Measurements from ENCODE around the gene REXO2. TPM values are rescaled to one million over a fixed set of nuclear protein-coding genes. Genes with fewer than 3 reads are reported as not detected.

The REXO2 gene
- total and polyA plus RNA-seq, 2 of the 13 experiments (the other 11 are each of a cell fraction or from before 2014, with no cell fraction given): 95.6 to 104 TPM

- TF ChIP-seq KDM5B (CRISPR knock-in tag; IDR thresholded peaks at IDR 0.05; ENCODE audit: borderline replicate concordance) (peak; percentile 95; the same call in 1 of the 2 replicates), CAMTA2 (CRISPR knock-in tag; IDR thresholded peaks at IDR 0.05; ENCODE audit: borderline replicate concordance) (peak; percentile 93; the same call in 1 of the 2 replicates), ZNF431 (CRISPR knock-in tag; IDR thresholded peaks at IDR 0.05; ENCODE audit: borderline replicate concordance, low read depth) (no peak), ZNF577 (CRISPR knock-in tag; IDR thresholded peaks at IDR 0.05; ENCODE audit: borderline replicate concordance, low read depth) (no peak), SIN3B (IDR thresholded peaks at IDR 0.05; ENCODE audit: low read length) (no peak), CBX5 (CRISPR knock-in tag; IDR thresholded peaks at IDR 0.05; ENCODE audit: borderline replicate concordance) (no peak), NFIB (CRISPR knock-in tag; IDR thresholded peaks at IDR 0.05; ENCODE audit: borderline replicate concordance) (no peak), DR1 (CRISPR knock-in tag; IDR thresholded peaks at IDR 0.05) (peak; percentile 95), ZNF383 (CRISPR knock-in tag; IDR thresholded peaks at IDR 0.05; ENCODE audit: borderline replicate concordance) (peak; percentile 75; the same call in 1 of the 2 replicates), CC2D1A (CRISPR knock-in tag; IDR thresholded peaks at IDR 0.05) (no peak), PAXIP1 (CRISPR knock-in tag; conservative IDR thresholded peaks at IDR 0.05) (peak; percentile 68), PCBP1 (IDR thresholded peaks at IDR 0.05; ENCODE audit: borderline replicate concordance, low read depth, low read length) (0 out of 2 replicates have a peak, but pooled peaks have one; percentile 44), DNMT1 (CRISPR knock-in tag; IDR thresholded peaks at IDR 0.05) (no peak), BCL6 (CRISPR knock-in tag; IDR thresholded peaks at IDR 0.05) (peak; percentile 80; the same call in 1 of the 2 replicates), NFAT5 (CRISPR knock-in tag; IDR thresholded peaks at IDR 0.05) (peak; percentile 13; the same call in 1 of the 2 replicates), PCBP2 (optimal IDR thresholded peaks at IDR 0.05; ENCODE audit: low read depth, low read length, poor library complexity, severe bottlenecking) (no peak), ZNF576 (CRISPR knock-in tag; IDR thresholded peaks at IDR 0.05) (peak; percentile 1; the same call in 1 of the 2 replicates), GABPB1 (CRISPR knock-in tag; IDR thresholded peaks at IDR 0.05) (peak; percentile 90)
- TF ChIP-seq, protein P1, sequence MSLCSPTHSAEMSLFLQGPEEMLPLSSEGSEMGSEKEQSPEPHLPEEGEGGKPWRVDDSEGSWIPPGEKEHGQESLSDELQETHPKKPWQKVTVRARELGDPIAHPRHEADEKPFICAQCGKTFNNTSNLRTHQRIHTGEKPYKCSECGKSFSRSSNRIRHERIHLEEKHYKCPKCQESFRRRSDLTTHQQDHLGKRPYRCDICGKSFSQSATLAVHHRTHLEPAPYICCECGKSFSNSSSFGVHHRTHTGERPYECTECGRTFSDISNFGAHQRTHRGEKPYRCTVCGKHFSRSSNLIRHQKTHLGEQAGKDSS (CRISPR knock-in tag; IDR thresholded peaks at IDR 0.05; ENCODE audit: borderline replicate concordance, low read depth): no peak
These were observed 38.9 kb upstream of the REXO2 start, which contains the start of the genes C11orf71 and RBM7 (continued) for GRCh38 chr11:114400216-114400914.

Measured in HepG2 (cell line).